DOHH2 (cell line): ENCODE data around the gene DCXR.

Experiments used
- H3F3A ChIP-seq: fragments of 200-600 bp; sonication (generic), shearing (Covaris generic); 2 replicates; pipeline ENCODE4 v1.6.0; 2016; ENCODE audit warnings: antibody characterized with exemption, mild to moderate bottlenecking; ENCODE audit not compliant: control insufficient read depth, insufficient read depth
- H3K27ac ChIP-seq: fragments of 200-600 bp; sonication (generic); 2 replicates; pipeline ENCODE4 v1.5.1; 2014; ENCODE audit warnings: low read depth, mild to moderate bottlenecking, low read length, moderate library complexity
- H3K27me3 ChIP-seq: fragments of 200-600 bp; sonication (generic); 2 replicates; pipeline ENCODE4 v1.6.1; 2014; ENCODE audit warnings: mild to moderate bottlenecking, low read length, mixed read lengths; ENCODE audit not compliant: control insufficient read depth
- H3K36me3 ChIP-seq: fragments of 200-600 bp; sonication (generic); 2 replicates; pipeline ENCODE4 v1.6.1; 2014; ENCODE audit warnings: mild to moderate bottlenecking, low read length, moderate library complexity, mixed read lengths; ENCODE audit not compliant: control insufficient read depth
- H3K4me1 ChIP-seq: fragments of 200-600 bp; sonication (generic); 2 replicates; pipeline ENCODE4 v1.6.1; 2014; ENCODE audit warnings: mild to moderate bottlenecking, low read length, mixed read lengths; ENCODE audit not compliant: control insufficient read depth
- H3K4me2 ChIP-seq: fragments of 200-600 bp; sonication (generic); 2 replicates; pipeline ENCODE4 v1.6.0; 2014; ENCODE audit warnings: mild to moderate bottlenecking, low read length, moderate library complexity
- H3K4me3 ChIP-seq: fragments of 200-600 bp; sonication (generic); 2 replicates; pipeline ENCODE4 v1.5.1; 2014; ENCODE audit warnings: mild to moderate bottlenecking, low read length, mixed read lengths
- H3K79me2 ChIP-seq: fragments of 200-600 bp; sonication (generic); 2 replicates; pipeline ENCODE4 v1.6.1; 2014; ENCODE audit warnings: mild to moderate bottlenecking, low read length, mixed read lengths; ENCODE audit not compliant: control insufficient read depth
- H3K9me2 ChIP-seq: fragments of 200-600 bp; sonication (generic); replicated peaks from 2 replicates; pipeline ENCODE4 v1.6.1; 2014; ENCODE audit warnings: mild to moderate bottlenecking, low read length, mixed read lengths; ENCODE audit not compliant: control insufficient read depth
- H3K9me3 ChIP-seq: fragments of 200-600 bp; sonication (generic); 2 replicates; pipeline ENCODE4 v1.6.1; 2014; ENCODE audit warnings: antibody characterized with exemption, low read length, mixed read lengths; ENCODE audit not compliant: control insufficient read depth, insufficient read depth
- H4K20me1 ChIP-seq: fragments of 200-600 bp; sonication (generic); 2 replicates; pipeline ENCODE4 v1.6.0; 2014; ENCODE audit warnings: low read depth, mild to moderate bottlenecking, antibody characterized with exemption, low read length, moderate library complexity; ENCODE audit not compliant: control insufficient read depth, insufficient read depth
- CTCF ChIP-seq: fragments of 200-600 bp; sonication (generic); IDR thresholded peaks from one replicate; pipeline ENCODE4 v1.5.1; 2014; ENCODE audit warnings: antibody characterized with exemption, mild to moderate bottlenecking, low read depth, low read length; ENCODE audit not compliant: poor library complexity, severe bottlenecking
- EZH2phosphoT487 ChIP-seq: fragments of 200-600 bp; sonication (generic); IDR thresholded peaks from 2 replicates; pipeline ENCODE4 v1.6.1; 2017; ENCODE audit warnings: borderline replicate concordance, mild to moderate bottlenecking, antibody characterized with exemption, low read length, moderate library complexity, mixed read lengths

The DCXR gene

GRCh38 chr17:82058230-82058854 lies 20.8 kb upstream of the DCXR start:
- Histone ChIP-seq H3K36me3 (peaks cover 88% of the 10 kb centered on the region), H3F3A (no peaks in the 10 kb centered on the region), H3K4me2 (no peak overlapping the region), H3K9me3 (no peaks in the 10 kb centered on the region), H3K4me1 (peaks cover under 1% of the 10 kb centered on the region; the same call in 1 of the 2 replicates), H3K79me2 (peaks cover 10% of the 10 kb centered on the region), H3K4me3 (no peak overlapping the region), H3K9me2 (no peaks in the 10 kb centered on the region), H3K27me3 (no peaks in the 10 kb centered on the region), H3K27ac (no peak overlapping the region), H4K20me1 (no peaks in the 10 kb centered on the region)
- TF ChIP-seq EZH2phosphoT487 (no peak), CTCF (no peak)

DNA sequence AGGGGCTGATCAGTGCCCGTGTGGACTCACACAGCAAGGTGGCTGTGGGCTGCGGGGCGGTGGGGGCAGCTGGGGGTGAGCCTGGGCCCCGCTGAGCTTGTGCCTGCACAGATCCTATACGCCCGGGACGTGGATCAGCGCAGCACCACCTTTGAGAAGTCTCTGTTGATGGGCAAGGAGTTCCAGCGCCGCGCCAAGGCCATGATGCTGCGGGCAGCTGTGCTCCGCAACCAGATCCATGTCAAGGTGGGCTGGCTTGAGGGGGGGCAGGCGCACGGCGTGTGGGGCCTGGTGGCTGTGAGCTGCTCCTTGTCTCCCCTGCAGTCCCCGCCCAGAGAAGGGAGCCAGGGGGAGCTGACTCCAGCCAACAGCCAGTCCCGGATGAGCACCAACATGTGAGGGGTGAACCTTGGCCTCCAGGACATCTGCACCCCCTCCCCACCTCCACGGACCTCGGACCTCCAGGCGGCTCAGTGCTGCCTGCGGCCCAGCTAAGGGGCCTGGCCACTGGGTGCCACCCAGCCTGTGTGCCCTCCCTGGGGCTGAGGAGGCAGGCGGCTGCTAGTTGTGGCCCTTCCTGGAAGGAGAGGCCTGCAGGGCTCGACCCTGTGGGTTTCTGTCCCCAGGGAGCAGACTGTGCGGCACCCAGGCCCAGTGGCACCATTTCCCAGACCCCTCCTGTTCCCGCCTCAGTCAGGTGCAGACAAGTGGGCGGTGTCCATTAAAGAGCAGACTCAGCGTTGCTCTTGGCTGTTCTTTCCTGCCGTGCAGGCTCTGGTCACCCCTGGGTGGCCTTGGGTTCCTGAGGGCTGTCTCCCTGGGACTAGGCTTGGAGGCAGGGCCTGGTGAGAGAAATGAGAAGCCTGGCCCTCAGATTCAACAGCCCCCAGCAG lies 19.5 kb upstream of the DCXR start:
- H3K27ac ChIP-seq = no peak overlapping the region
- peaks cover 76% of the 10 kb centered on the region for H3K36me3 ChIP-seq
- H3F3A ChIP-seq = no peaks in the 10 kb centered on the region
- no peak overlapping the region for H3K4me3 ChIP-seq
- TF ChIP-seq EZH2phosphoT487 = no peak
- TF ChIP-seq CTCF = no peak
- H3K4me2 ChIP-seq = no peak overlapping the region
- peaks cover 8% of the 10 kb centered on the region for H3K4me1 ChIP-seq
- H3K9me2 ChIP-seq = no peaks in the 10 kb centered on the region
- peaks cover 3% of the 10 kb centered on the region; the same call in 1 of the 2 replicates for H4K20me1 ChIP-seq
- no peaks in the 10 kb centered on the region for H3K9me3 ChIP-seq
- H3K27me3 ChIP-seq = no peaks in the 10 kb centered on the region
- peaks cover 16% of the 10 kb centered on the region for H3K79me2 ChIP-seq

GRCh38 chr17:82055965-82056728 lies 18.6 kb upstream of the DCXR start:
- peaks cover 70% of the 10 kb centered on the region for H3K36me3 ChIP-seq
- H3K79me2 ChIP-seq = peaks cover 16% of the 10 kb centered on the region
- H3K4me1 ChIP-seq = peaks cover 8% of the 10 kb centered on the region
- H3K9me3 ChIP-seq = no peaks in the 10 kb centered on the region
- no peak overlapping the region for H3K4me2 ChIP-seq
- TF ChIP-seq EZH2phosphoT487 = no peak
- no peak for TF ChIP-seq CTCF
- no peaks in the 10 kb centered on the region for H3K9me2 ChIP-seq
- no peak overlapping the region for H3K27ac ChIP-seq
- no peaks in the 10 kb centered on the region for H3F3A ChIP-seq
- H3K4me3 ChIP-seq = no peak overlapping the region
- H4K20me1 ChIP-seq = peaks cover 3% of the 10 kb centered on the region; the same call in 1 of the 2 replicates
- H3K27me3 ChIP-seq = no peaks in the 10 kb centered on the region
